Fibroblast of the aortic adventitia (primary cell): ENCODE results near the gene SMCO3. TPM values are rescaled to one million over a fixed set of nuclear protein-coding genes. Genes with fewer than 3 reads are reported as not detected.

Source experiments
- DNase-seq: peaks from one replicate; pipeline ENCODE4 v3.0.0-alpha.2; 2010; ENCODE audit warnings: low read depth
- H3K4me3 ChIP-seq: 2 replicates; pipeline ENCODE4 v1.5.1; 2011; ENCODE audit warnings: low read depth, mild to moderate bottlenecking, control low read depth, low read length, moderate library complexity
- CTCF ChIP-seq: IDR thresholded peaks from 2 replicates; pipeline ENCODE4 v1.5.1; 2011; ENCODE audit warnings: mild to moderate bottlenecking, low read length, control low read depth, inconsistent platforms; ENCODE audit not compliant: insufficient read depth
- total RNA-seq: library from RNA; depleted of rRNA; stranded (reverse); fragments of >200 nt; gene quantifications from 2 replicates; pipeline ENCODE4 v1.2.3, GENCODE V29; 2012; ENCODE audit warnings: low replicate concordance

Gene SMCO3
- total RNA-seq, 1 donor, result 0.09 TPM

DNA sequence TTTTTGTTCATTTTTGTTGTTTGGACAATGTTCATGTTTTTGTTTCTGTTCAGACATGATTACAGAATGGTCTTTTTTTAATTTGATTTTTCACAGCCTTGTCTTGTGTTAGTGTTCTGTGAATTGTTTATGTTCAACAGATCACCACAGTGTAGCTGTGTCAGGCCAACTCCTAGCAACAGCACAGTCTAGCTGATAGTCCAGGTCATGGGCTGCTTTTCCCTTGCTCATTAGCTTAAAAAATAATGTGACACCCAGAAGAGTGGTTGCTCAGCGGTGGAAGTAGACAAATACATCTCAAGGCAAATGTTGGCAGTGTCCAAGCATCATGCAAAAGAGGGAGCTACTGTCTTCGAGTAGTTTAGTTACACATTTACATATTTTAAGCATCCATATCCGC, 33.1 kb downstream of the SMCO3 start:
- no peak for TF ChIP-seq CTCF
- no peak overlapping the region for H3K4me3 ChIP-seq

DNA sequence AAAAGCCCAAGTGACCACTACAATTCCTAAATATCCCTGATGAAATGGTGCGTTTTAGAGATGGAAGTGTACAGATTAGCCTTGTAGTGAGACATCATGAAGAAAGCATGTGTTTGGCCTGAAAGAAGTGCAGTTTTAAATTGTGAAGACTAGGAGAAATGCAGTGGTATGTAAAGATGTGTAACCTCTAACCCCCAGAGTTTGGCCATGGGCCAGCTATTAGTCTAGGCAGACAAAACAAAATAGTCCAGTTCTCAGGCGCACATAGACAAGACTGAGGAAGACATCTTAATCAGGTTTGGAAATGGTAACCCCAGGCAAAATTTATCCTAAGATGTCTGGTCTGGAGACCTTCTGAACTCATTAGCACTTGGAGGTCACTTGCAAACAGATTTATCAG, 34.1 kb downstream of the SMCO3 start:
- no peak overlapping the region for H3K4me3 ChIP-seq
- DNase-seq, result no peak
- no peak for TF ChIP-seq CTCF

More for the DNA sequence above, 33.1 kb downstream of the SMCO3 start:
- DNase-seq, result no peak

GRCh38 chr12:14777271-14777670, 36.7 kb downstream of the SMCO3 start:
- DNase-seq, result peak; percentile 23
- H3K4me3 ChIP-seq, result no peak overlapping the region
- TF ChIP-seq CTCF, result no peak

DNA sequence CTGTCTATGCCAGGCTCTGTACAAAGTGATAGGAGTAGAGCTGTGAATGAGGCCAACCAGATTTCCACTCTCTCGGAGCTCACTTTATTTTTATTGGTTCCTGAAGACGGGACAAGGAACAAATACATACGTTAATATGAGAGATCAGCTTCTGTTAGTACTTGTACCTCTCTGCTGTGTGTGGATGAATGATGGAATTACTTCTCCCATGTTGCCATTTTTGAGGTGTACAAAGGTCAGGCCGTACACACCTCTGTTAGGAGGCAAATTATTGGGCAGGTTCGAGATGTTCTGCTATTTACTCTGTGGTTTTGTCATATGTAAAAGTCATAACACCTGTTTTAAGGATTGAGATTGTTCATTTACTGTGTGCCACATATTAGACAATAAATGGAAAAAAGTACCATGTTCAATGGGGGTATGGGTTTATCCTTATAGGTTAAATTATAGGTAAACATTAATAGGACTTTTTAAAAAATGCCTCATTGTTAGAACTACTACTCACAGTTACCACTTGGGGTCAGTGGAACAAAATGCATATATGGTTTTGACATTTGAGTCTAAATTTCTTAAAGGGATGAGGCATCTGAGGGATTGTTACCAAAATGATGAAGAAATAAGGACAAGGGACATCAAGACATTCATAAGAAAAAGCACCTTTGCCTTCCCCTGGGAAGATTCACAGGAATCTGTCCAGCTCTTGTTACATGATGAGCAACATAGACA, 37.6 kb downstream of the SMCO3 start:
- TF ChIP-seq CTCF, result peak; percentile 44
- peak; percentile 47 for DNase-seq
- H3K4me3 ChIP-seq, result peak overlapping the region; percentile 86

- peak overlapping the region; percentile 86 for H3K4me3 ChIP-seq
- TF ChIP-seq CTCF, result no peak
- no peak for DNase-seq
Observed at GRCh38 chr12:14775636-14775980, 38.4 kb downstream of the SMCO3 start.

DNA sequence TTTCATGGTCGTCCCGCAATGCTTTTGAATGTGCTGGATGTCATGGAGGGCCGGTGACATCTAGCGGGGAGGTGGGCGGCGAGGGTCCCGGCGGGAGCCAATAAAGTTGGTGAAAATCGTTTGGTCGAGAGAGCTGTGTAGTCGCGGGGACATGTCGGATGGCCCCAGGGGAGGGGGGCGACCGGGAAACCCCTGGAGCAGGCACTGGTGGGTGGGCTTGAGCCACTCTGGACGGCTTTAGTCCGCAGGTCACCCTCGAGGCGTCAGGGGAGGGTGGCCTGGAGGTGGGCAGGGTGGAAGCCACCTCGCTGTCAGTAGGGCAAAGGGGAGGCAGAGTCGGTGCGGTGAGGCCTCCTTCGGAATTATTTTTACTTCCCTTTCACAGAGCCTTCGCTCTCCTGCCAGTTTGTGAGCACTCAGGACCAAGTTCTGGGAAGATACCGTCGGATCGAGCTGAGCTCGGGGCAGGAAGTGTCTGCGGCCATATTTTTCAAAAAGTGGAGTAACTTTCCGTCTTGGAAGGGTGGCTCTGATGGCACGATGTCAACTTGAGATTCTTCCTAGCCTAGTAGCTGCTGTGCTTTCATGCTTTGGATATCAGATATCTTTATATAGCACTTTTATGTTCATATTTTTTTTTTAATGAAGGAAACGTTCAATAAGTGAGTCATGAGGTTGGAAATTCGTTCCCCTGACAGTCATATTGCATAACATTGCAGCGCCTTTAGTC, 38.9 kb downstream of the SMCO3 start:
- no peak for TF ChIP-seq CTCF
- H3K4me3 ChIP-seq, result peak overlapping the region; percentile 86
- DNase-seq, result peak; percentile 80
